GM21360 (cell line): ENCODE measurements around the gene MALL.
"Not testable (repeated sequence)": the region's sequence is repeated elsewhere in the genome, so short reads cannot be mapped to it uniquely, and the experiment has no call there.

Experiments
- ATAC-seq: cut with Tn5 transposase; IDR thresholded peaks from one replicate; pipeline ENCODE4 v1.9.1; 2021; ENCODE audit warnings: mild to moderate bottlenecking, moderate library complexity; ENCODE audit not compliant: unreplicated experiment

Gene MALL

GRCh38 chr2:110054521-110055407 lies 60.9 kb downstream of the MALL start:
- not testable (repeated sequence) for ATAC-seq

- ATAC-seq, result not testable (repeated sequence)
Observed at GRCh38 chr2:110053688-110054087, 61.9 kb downstream of the MALL start.

GRCh38 chr2:110052166-110052565 lies 63.5 kb downstream of the MALL start:
- ATAC-seq, result not testable (repeated sequence)

GRCh38 chr2:110050222-110050621 lies 65.4 kb downstream of the MALL start:
- not testable (repeated sequence) for ATAC-seq

GRCh38 chr2:110049769-110050168 lies 65.9 kb downstream of the MALL start:
- not testable (repeated sequence) for ATAC-seq

GRCh38 chr2:110048255-110049197 lies 67.1 kb downstream of the MALL start:
- ATAC-seq, result not testable (repeated sequence)

GRCh38 chr2:110047225-110047624 lies 68.4 kb downstream of the MALL start:
- ATAC-seq, result not testable (repeated sequence)

GRCh38 chr2:110041941-110042660 lies 73.5 kb downstream of the MALL start:
- not testable (repeated sequence) for ATAC-seq

- not testable (repeated sequence) for ATAC-seq
Observed at GRCh38 chr2:110037336-110037735, 78.3 kb downstream of the MALL start.

- not testable (repeated sequence) for ATAC-seq
Observed at GRCh38 chr2:110035384-110035783, 80.2 kb downstream of the MALL start.

- ATAC-seq, result not testable (repeated sequence)
Observed at GRCh38 chr2:110034935-110035334, 80.7 kb downstream of the MALL start.
